ENCODE data around the gene SLIT1.

The SLIT1 gene

GRCh38 chr10:97043563-97043855 is 142.2 kb downstream of the SLIT1 start:
- Histone ChIP-seq H4K20me1 (ENCODE audit: insufficient read depth, low read length) (no peaks in the 10 kb centered on the region), H3K27ac (ENCODE audit: low read depth, low read length, poor library complexity, severe bottlenecking) (no peak overlapping the region), H3K4me1 (ENCODE audit: insufficient read depth, low read length, severe bottlenecking) (no peaks in the 10 kb centered on the region)

GRCh38 chr10:97042716-97043562 is 142.8 kb downstream of the SLIT1 start:
- Histone ChIP-seq H3K9me3 (ENCODE audit: low read length) (no peaks in the 10 kb centered on the region), H3K79me2 (ENCODE audit: insufficient read depth, low read length) (no peaks in the 10 kb centered on the region), H3K27me3 (ENCODE audit: insufficient read depth, low read length) (no peaks in the 10 kb centered on the region), H3K4me3 (ENCODE audit: low read depth, low read length, poor library complexity, severe bottlenecking) (no peak overlapping the region), H3F3A (ENCODE audit: insufficient read depth, low read length) (no peaks in the 10 kb centered on the region), H3K9ac (ENCODE audit: low read length) (no peak overlapping the region), H3K4me1 (ENCODE audit: insufficient read depth, low read length, severe bottlenecking) (peaks cover 2% of the 10 kb centered on the region), H3K36me3 (ENCODE audit: insufficient read depth, low read length) (no peaks in the 10 kb centered on the region), H3K4me2 (ENCODE audit: low read length) (no peak overlapping the region), H4K20me1 (ENCODE audit: insufficient read depth, low read length) (no peaks in the 10 kb centered on the region), H2AFZ (ENCODE audit: low read length) (no peak overlapping the region), H3K9me2 (ENCODE audit: low read depth, low read length) (no peaks in the 10 kb centered on the region), H3K27ac (ENCODE audit: low read depth, low read length, poor library complexity, severe bottlenecking) (no peak overlapping the region)
- no peak for TF ChIP-seq CTCF (IDR thresholded peaks at IDR 0.05; ENCODE audit: low read length)
- no peak for TF ChIP-seq EZH2 (IDR thresholded peaks at IDR 0.05; ENCODE audit: borderline replicate concordance, low read length)

More at GRCh38 chr10:97043563-97043855, 142.2 kb downstream of the SLIT1 start:
- H3K9me3 ChIP-seq (ENCODE audit: low read length) = no peaks in the 10 kb centered on the region
- no peak overlapping the region for H3K4me2 ChIP-seq (ENCODE audit: low read length)
- H3K4me3 ChIP-seq (ENCODE audit: low read depth, low read length, poor library complexity, severe bottlenecking) = no peak overlapping the region
- TF ChIP-seq CTCF (IDR thresholded peaks at IDR 0.05; ENCODE audit: low read length) = no peak
- no peak for TF ChIP-seq EZH2 (IDR thresholded peaks at IDR 0.05; ENCODE audit: borderline replicate concordance, low read length)
- no peak overlapping the region for H3K9ac ChIP-seq (ENCODE audit: low read length)
- H2AFZ ChIP-seq (ENCODE audit: low read length) = no peak overlapping the region
- H3K79me2 ChIP-seq (ENCODE audit: insufficient read depth, low read length) = no peaks in the 10 kb centered on the region
- no peaks in the 10 kb centered on the region for H3K36me3 ChIP-seq (ENCODE audit: insufficient read depth, low read length)
- no peaks in the 10 kb centered on the region for H3K9me2 ChIP-seq (ENCODE audit: low read depth, low read length)
- H3K27me3 ChIP-seq (ENCODE audit: insufficient read depth, low read length) = no peaks in the 10 kb centered on the region
- H3F3A ChIP-seq (ENCODE audit: insufficient read depth, low read length) = no peaks in the 10 kb centered on the region

GRCh38 chr10:97042081-97042480 is 143.7 kb downstream of the SLIT1 start:
- Histone ChIP-seq H3F3A (ENCODE audit: insufficient read depth, low read length) (no peaks in the 10 kb centered on the region), H4K20me1 (ENCODE audit: insufficient read depth, low read length) (no peaks in the 10 kb centered on the region), H3K4me3 (ENCODE audit: low read depth, low read length, poor library complexity, severe bottlenecking) (no peak overlapping the region), H3K27ac (ENCODE audit: low read depth, low read length, poor library complexity, severe bottlenecking) (no peak overlapping the region), H3K9me3 (ENCODE audit: low read length) (no peaks in the 10 kb centered on the region), H3K36me3 (ENCODE audit: insufficient read depth, low read length) (no peaks in the 10 kb centered on the region), H3K27me3 (ENCODE audit: insufficient read depth, low read length) (no peaks in the 10 kb centered on the region), H3K9ac (ENCODE audit: low read length) (no peak overlapping the region), H3K79me2 (ENCODE audit: insufficient read depth, low read length) (no peaks in the 10 kb centered on the region), H3K9me2 (ENCODE audit: low read depth, low read length) (no peaks in the 10 kb centered on the region), H3K4me2 (ENCODE audit: low read length) (no peak overlapping the region), H2AFZ (ENCODE audit: low read length) (no peak overlapping the region), H3K4me1 (ENCODE audit: insufficient read depth, low read length, severe bottlenecking) (peaks cover 9% of the 10 kb centered on the region)
- TF ChIP-seq EZH2 (IDR thresholded peaks at IDR 0.05; ENCODE audit: borderline replicate concordance, low read length) (no peak), CTCF (IDR thresholded peaks at IDR 0.05; ENCODE audit: low read length) (no peak)
